Tibial artery (tissue), 4 donors: ENCODE data around the gene CILP2.

Source experiments
- DNase-seq, 2 donors: peaks; one replicate each; pipeline ENCODE4 v3.0.0-alpha.2; 2019
- H3K27ac ChIP-seq, 2 donors: fragments of 200-600 bp; sonication (generic) in 1 of 2; 1 replicate in 1 of 2; 2 replicates in 1 of 2; pipeline ENCODE4 v1.5.1; 2018 to 2019; ENCODE audit warnings: mild to moderate bottlenecking in 1 of 2
- H3K27me3 ChIP-seq, 2 donors: fragments of 200-600 bp; sonication (generic) in 1 of 2; one replicate each; pipeline versions ENCODE4 v1.5.1 to v1.6.0; 2016 to 2019
- H3K36me3 ChIP-seq, 3 donors: fragments of 200-600 bp; sonication (generic) in 2 of 3; one replicate each; pipeline ENCODE4 v1.5.1; 2016 to 2019; ENCODE audit warnings: mild to moderate bottlenecking in 2 of 3
- H3K4me1 ChIP-seq, 4 donors: fragments of 200-600 bp; sonication (generic) in 2 of 4; 1 replicate in 3 of 4; 2 replicates in 1 of 4; pipeline ENCODE4 v1.5.1; 2016 to 2019
- H3K4me3 ChIP-seq, 2 donors: fragments of 200-600 bp; sonication (generic) in 1 of 2; 1 replicate in 1 of 2; 2 replicates in 1 of 2; pipeline ENCODE4 v1.5.1; 2018 to 2019; ENCODE audit warnings: mild to moderate bottlenecking in 2 of 2
- H3K9me3 ChIP-seq, 3 donors: fragments of 200-600 bp; sonication (generic) in 1 of 3; one replicate each; pipeline ENCODE4 v1.5.1; 2016 to 2019
- CTCF ChIP-seq, 2 experiments: fragments of 200-600 bp in 1 of 2; fragments of 450-650 bp in 1 of 2; IDR thresholded peaks; one replicate each; pipeline ENCODE4 v1.5.1; 2017 to 2019; ENCODE audit warnings: antibody characterized with exemption in 2 of 2, mild to moderate bottlenecking in 1 of 2, moderate library complexity in 1 of 2
- intact Hi-C: fragments of 100-400 bp; cut with DNase I; formaldehyde crosslinking; loops from one replicate; pipeline ENCODE4 v1.15.0; 2023; ENCODE audit warnings: low total_unique reads

Gene CILP2

GRCh38 chr19:19562665-19563347 is 24.7 kb downstream of the CILP2 start:
- Histone ChIP-seq H3K4me1 (no peaks in the 10 kb centered on the region), H3K36me3 (no peaks in the 10 kb centered on the region), H3K27ac (no peak overlapping the region), H3K9me3 (no peaks in the 10 kb centered on the region), H3K27me3 (no peaks in the 10 kb centered on the region), H3K4me3 (no peak overlapping the region)
- no peak for TF ChIP-seq CTCF (IDR thresholded peaks at IDR 0.05)
- DNase-seq, result no peak
- intact Hi-C loops, result no loop called here

GRCh38 chr19:19563348-19563848 is 25.3 kb downstream of the CILP2 start:
- Histone ChIP-seq H3K4me3 (no peak overlapping the region), H3K9me3 (no peaks in the 10 kb centered on the region), H3K27ac (no peak overlapping the region), H3K4me1 (no peaks in the 10 kb centered on the region), H3K36me3 (no peaks in the 10 kb centered on the region), H3K27me3 (no peaks in the 10 kb centered on the region)
- intact Hi-C loops, result no loop called here
- TF ChIP-seq CTCF (IDR thresholded peaks at IDR 0.05), result no peak
- DNase-seq, result no peak

- no peak for DNase-seq
- Histone ChIP-seq H3K27me3 (peaks cover 0 to 2% of the 10 kb centered on the region in 2 donors), H3K36me3 (peaks cover 0 to 6% (median 0%) of the 10 kb centered on the region in 3 donors), H3K9me3 (no peaks in the 10 kb centered on the region), H3K27ac (no peak overlapping the region), H3K4me1 (no peaks in the 10 kb centered on the region), H3K4me3 (no peak overlapping the region)
- intact Hi-C loops, result no loop called here
- no peak for TF ChIP-seq CTCF (IDR thresholded peaks at IDR 0.05)
Measured at GRCh38 chr19:19566306-19566705, 28.2 kb downstream of the CILP2 start.

GRCh38 chr19:19567391-19567790 is 29.3 kb downstream of the CILP2 start:
- intact Hi-C loops, result no loop called here
- no peak for TF ChIP-seq CTCF (IDR thresholded peaks at IDR 0.05)
- no peaks in the 10 kb centered on the region for H3K9me3 ChIP-seq
- no peak for DNase-seq
- peaks cover 0 to 6% (median 0%) of the 10 kb centered on the region in 3 donors for H3K36me3 ChIP-seq
- H3K27ac ChIP-seq, result no peak overlapping the region
- H3K4me1 ChIP-seq, result no peaks in the 10 kb centered on the region
- H3K4me3 ChIP-seq, result no peak overlapping the region
- peaks cover 0 to 2% of the 10 kb centered on the region in 2 donors for H3K27me3 ChIP-seq

GRCh38 chr19:19568802-19569756 is 31.0 kb downstream of the CILP2 start:
- DNase-seq, result no peak
- Histone ChIP-seq H3K9me3 (no peaks in the 10 kb centered on the region), H3K4me1 (no peaks in the 10 kb centered on the region), H3K27ac (no peak overlapping the region), H3K27me3 (peaks cover 0 to 2% of the 10 kb centered on the region in 2 donors), H3K4me3 (no peak overlapping the region), H3K36me3 (peaks cover 0 to 6% (median 0%) of the 10 kb centered on the region in 3 donors)
- intact Hi-C loops, result no loop called here
- TF ChIP-seq CTCF (IDR thresholded peaks at IDR 0.05), result no peak
